Stimulated activated naive CD4-positive, alpha-beta T cell treated with Interleukin-2 at 50 U/mL for 16 hours (primary cell): ENCODE measurements around the gene PSMB7.
"Not testable (repeated sequence)": the region's sequence is repeated elsewhere in the genome, so short reads cannot be mapped to it uniquely, and the experiment has no call there.

Experiments
- DNase-seq: peaks from one replicate; lab custom pipeline; 2025; lab: John Stamatoyannopoulos, UW

The PSMB7 gene

DNA sequence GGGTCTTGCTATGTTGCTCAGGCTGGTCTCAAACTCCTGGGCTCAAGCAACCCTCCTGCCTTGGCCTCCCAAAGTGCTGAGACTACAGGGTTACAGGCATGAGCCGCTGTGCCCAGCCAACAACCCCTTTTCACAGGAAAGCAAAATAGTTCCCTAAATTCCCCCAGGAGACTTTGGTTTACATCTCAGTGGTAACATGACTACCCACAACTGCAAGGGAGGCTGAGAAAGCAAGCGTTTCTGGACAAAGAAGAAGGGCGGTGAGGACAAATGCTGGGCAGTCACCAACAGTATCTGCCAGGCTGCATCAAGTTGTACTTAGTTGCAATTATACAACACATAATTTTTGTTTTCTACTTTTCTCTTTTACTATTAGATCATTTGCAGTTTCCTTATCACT lies 27.6 kb upstream of the PSMB7 start:
- no peak for DNase-seq

DNA sequence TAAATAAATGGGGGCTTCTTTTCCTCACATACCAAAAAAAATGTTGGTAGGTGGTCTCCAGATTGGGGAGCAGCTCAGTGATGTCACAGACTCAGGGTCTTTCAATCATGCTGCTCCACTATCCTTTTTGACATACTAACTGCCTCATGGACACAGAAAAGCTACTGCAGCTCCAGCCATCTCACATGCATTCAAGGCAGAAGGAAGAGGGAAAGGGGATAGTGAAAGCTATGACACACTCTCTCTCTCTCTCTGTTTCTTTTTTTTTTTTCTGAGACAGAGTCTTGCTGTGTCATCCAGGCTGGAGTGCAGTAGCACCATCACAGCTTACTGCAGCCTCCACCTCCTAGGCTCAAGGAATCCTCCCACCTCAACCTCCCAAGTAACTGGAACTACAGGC lies 27.1 kb upstream of the PSMB7 start:
- DNase-seq = no peak

DNA sequence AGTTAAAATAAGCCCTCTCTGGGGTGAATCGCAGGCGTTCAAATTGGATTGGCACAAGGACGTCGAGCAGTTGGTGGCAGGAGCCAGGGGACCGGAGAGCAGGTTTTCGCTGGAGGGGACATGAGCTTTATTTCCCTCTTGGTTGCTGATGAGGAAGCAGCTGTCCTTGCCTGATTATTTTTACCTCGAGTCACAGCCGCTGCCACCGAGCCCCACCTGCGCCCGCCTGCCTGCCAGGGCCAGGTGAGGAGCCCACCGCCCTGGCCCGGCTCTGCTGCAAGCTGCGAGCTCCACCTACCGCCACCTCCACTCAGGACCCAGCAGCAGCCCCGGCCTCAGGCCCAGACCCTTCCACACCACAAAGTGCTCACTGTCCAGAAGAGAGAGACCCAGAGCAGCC lies 26.0 kb upstream of the PSMB7 start:
- no peak for DNase-seq

DNA sequence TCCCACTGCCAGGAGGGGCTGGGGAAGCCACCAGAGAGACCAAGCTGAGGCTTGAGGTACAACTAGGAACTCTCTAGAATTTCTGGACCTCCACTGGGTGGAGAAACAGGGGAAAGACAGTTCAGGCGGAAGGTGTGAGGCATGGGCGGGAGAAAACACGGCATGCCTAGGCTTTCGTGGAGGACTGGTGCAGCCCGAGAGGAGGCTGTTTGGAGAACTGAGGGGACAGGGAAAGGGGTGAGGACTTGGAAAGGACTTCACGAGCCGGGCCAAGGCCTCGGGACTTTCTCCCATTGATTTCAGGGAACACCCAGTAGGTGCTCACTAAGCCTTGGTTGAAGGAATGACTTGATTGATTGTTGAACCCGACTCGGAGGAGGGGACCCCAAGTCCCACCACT lies 25.5 kb upstream of the PSMB7 start:
- no peak for DNase-seq

DNA sequence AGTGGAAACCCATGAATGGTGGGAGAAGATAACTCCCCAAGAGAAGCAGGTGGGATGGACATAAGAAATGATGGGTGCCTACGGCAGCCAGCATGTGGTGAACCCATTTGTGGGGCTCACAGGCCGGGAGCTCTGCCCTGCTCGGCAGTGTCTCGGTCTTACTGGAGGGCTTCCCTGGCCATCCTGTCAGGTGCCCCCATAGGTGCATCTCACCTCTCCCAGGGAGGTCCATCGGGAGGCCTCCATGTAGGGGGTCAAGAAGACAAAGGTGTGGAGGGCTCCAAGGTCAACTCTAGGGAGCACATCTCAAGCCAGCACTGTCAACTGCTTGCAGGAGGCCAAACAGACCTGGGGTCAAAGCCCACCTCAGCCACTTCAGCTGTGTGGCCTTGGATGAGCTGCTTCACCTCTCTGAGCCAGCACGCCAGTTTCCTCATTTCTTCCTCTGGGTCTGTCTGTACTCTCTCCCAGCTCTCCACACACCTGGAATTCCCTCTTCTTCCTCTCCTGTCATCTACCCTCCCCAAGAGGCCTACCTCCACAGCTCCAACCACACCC lies 24.5 kb upstream of the PSMB7 start:
- DNase-seq = no peak

DNA sequence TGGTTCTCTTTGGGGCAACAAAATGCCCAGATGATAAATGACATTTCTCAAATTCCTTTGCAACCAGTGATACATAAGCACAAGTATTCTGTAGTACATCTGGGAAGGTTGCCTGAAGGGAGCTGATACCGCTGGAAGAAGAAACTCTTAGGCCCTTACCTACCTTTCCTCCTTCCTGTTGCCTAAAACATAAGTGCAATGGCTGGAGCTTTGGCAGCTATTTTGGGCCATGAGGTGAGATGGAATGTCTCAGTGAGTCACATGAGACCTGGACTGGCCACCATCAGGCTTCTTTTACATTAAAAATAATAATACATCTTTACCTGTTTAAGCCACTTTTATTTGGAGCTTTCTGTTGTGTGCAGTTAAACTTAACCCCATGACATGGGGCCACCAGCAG lies 23.8 kb upstream of the PSMB7 start:
- DNase-seq = no peak

DNA sequence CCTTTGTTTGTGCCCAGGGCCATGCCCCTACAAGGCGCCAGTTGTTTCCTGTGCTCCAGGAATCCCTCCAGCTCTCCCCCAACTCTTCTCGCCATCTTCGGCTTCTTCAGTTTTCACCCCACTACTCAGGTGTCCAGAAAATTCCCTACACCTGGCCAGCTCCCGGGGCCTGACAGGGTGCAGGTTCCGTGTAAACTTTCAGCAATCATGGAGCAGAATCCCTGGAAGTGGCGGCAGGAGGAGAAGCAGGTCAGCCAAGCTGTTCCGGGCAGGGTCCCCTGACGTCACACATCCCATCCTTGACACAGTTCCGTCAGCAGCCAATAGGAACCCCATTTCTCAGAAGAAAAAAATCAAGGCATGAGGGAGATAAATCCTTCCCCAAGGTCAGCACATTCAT lies 22.8 kb upstream of the PSMB7 start:
- no peak for DNase-seq

DNA sequence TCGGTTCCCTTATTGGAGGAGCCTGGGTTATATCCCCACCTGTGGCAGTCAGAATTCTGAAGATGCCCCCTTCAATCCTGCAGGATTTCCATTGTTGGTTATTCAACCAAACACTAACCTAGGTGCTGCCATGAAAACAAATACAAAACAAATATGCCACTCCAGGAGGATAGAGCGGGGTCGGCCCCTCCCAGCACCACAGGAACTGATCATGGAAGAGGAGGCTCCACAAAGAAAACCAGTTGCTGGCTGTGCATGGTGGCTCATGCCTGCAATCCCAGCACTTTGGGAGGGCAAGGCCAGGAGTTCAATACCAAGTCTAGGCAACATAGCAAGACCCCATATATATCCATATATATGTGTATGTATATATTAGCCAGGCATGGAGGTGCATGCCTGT lies 21.8 kb upstream of the PSMB7 start:
- no peak for DNase-seq

DNA sequence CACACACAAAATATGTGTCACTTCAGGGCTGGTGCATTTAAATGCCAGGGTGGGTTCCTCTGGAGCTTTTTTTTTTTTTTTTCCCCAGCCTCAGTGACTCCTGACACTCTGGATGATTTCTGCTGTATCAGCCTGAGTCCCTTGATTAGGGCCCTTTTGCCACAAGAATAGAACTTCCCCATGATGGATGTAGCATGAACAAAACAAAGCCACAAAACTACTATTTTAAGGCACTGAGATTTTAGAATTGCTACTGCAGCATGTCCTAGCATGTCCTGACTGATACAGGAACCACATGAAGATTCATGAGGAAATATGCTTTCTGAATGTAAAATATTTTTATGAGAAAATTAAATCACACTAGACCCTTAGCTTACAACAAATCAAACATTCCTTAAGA lies 21.1 kb upstream of the PSMB7 start:
- no peak for DNase-seq

DNA sequence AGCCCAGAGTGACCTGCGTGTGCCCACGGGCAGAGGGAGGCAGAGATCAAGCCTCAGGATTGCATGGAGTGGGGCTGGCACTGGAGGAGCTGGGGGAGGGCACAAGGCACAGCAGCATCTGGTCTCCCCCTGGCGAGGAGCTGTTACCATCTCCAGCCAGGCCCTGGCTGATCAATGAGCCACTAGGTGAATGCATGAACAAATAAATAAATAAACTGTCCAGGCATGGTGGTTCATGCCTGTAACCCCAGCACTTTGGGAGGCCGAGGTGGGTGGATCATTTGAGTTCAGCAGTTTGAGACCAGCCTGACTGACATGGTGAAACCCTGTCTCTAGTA lies 14.3 kb upstream of the PSMB7 start:
- no peak for DNase-seq

DNA sequence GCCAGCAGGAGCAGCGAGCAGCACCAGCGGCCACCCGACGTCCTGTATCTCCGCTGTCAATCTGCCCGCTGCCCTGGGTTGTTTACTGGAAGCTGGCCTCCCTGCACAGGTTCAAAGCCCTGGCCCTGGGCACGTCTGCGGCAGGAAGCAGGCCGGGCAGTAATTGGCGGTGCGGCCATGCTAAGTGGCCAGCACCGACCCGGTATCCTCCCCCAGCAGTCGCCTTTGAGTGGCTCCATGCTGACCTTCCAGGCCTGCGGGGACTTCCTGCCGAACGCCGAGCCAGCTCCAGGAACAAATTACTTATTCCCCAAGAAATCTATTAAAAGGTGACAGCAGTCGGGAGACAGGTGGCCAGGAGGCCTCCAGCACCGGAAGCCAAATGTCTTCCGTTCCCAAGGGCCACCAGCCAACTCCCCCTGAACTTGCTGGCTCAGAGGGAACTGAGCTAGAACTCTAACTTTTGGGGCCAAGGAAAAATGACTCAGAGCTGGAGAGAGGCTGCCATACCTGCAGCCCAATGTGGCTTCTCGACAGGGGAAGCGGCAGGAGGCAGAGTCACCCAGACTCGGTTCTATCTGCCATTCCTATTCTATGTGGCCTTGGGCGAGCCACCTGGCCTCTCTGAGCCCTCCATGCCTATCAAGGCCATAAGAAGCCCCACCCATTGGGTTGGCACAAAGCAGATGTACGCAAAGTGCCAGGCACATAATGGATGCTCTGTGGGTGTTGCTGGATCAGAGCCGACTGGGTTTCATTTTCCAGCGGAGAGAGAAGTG lies 13.7 kb upstream of the PSMB7 start:
- no peak for DNase-seq

DNA sequence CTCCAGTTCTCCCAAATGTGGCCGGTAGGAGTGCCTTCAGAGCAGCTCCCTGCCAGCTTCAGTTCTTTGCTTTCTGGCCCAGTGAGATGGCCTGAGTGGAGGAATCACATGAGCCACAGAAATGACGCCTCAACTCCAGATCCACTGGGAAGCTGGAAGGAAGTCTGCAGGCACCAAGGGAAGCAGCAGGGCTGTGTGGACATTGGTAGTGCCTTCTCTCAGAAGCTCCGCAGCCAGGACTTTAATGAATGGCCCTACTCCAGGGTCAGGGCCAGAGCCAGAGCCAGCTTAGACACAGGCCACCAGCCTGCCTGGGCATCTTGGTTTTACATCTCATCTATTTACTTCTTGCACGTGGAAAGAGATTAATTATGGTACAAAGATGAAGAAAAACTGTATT lies 12.0 kb upstream of the PSMB7 start:
- no peak for DNase-seq

DNA sequence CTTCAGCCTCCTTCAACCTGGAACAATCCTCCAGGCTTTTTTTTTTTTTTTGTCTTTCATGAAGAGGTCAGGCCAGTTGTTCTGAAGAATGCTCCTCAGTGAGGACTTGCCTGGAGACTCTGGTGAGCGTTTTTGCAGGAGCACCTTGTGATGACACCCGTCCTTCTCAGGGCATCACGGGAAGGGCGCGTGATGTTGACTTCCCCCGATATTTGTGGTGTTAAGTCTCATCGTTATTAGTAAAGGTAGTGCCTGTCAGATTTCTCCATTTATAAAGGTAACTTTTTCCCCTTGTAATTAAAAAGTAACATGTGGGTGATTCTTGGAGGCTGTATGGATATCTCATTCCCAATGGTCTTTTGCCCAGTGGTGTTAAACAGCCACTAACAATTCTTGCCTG lies 11.1 kb upstream of the PSMB7 start:
- no peak for DNase-seq

DNA sequence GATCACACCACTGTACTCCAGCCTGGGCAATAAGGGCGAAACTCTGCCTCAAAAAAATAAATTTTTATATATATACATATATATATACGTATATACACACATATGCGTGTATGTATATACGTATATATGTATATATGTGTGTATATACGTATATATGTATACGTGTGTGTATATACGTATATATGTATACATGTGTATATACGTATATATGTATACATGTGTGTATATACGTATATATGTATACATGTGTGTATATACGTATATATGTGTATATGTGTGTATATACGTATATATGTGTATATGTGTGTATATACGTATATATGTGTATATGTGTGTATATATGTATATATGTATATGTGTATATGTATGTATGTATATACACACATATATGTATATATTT lies 10.5 kb upstream of the PSMB7 start:
- DNase-seq = not testable (repeated sequence)

DNA sequence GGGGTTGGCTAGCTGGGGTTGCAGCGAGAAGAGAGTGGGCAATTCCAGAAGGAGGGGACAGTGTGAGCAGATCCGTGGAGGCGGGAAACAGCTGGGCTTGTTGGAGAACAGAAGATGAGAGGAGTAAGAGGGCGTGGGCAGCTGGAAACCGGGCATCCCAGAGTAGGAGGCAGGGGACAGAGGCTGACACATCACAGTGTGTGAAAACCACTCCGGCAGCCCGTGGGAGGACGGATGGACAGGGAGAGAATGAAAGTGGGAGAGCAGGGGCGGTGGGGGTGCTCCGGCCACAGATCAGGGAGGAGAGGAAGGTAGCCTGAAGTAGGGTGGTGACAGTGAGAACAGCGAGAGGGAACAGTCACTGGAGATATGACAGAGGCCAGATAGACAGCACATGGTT lies 8.3 kb upstream of the PSMB7 start:
- no peak for DNase-seq

DNA sequence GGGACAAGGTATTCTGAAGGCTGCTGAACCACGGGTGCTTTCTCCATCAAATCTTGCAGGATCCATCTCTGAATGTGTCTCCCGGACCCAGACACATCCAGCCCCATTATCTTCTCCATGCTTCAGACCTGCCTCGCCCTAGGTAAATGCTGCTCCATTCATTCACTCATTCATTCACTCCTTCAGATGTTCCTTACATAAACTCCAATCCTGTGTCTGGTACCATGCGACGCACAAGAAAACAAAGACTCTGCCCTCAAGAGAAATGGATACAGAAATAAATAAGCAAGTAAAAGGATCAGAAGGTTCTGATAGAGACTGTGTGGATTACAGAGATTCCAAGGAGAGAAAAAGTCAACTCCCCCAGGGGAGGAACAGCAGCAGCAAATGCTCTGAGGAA lies 7.9 kb upstream of the PSMB7 start:
- DNase-seq = no peak

DNA sequence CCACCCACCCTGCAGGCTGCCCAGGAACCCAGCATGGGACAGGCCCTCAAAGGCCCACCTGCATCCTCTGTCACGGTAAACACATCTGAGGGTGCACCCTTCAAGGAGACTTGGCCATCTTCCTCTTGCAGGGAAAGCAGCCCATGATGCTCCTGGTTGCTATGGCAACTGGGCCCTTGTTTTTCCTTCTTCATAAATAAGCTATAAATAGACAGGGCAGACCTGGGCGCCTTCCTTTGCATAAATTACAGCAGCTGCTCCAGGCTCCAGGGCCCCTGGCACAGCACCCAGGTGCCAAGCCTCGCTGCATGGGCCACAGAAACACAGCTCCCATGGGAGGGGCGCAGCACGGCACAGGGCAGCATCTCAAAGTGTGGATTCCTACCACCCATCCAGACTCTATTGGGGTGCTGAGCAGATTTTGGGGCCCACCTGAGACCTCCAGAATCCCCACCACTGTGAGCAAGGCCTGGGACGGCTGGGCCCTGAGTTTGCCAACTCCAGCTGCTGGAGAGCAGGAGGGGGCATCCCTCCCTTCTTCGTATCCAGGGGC lies 5.8 kb upstream of the PSMB7 start:
- DNase-seq = no peak

DNA sequence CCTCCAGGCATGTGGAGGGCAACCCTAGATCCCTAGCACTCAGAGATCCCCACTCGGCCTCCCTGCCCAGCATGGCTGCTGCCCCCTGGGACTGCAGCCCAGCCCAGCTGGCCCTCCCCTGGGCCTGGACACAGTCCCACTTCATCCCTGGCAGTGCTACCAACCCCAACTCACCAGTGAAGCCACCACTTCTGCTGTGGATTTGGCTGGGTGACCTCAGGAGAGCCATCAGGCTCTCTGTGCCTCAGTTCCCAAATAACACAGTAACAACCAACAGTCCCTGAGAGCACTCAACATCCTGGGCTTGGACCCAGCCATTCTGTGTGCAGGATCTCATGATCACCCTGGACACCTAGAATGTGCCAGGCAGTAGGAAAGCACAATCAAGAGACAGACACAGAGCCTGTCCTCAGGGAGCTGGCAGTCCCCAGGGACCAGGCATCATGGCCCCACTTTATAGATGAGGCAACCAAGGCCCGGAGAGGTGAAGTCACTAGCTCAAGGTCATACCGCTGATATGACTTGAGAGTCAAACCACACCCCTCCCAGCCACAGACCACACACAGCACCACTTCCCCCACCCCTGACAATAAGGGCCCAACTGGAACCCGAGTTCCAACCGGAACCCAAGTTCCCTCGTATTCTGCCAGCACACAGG lies 4.7 kb upstream of the PSMB7 start:
- DNase-seq = no peak

DNA sequence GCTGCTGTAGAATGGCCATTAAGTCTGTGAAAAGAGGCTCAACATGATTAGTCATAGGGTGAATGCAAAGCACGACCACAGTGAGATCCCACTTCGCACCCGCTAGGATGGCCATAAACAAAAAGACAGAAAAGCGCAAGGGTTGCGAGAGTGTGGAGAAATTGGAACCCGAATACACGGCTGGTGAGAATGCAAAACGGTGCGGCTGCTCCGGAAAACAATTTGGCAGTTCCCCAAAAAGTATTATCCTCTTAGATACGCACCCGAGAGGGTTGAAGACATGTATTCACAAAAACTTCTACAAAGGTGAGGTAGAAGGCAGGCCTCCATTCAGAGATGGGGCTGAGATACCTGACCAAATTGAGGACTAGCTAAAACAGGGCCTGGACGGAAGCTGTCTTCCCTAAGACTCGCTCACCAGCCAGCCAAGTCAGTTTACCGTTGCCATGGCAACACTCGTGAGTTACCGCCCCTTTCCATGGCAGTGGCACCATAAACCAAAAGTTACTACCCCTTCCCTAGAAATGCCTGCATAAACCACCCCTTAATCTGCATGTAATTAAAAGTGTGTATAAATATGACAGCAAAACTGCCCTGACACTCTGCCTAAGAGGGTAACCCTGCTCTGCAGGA lies 726 bp upstream of the PSMB7 start:
- DNase-seq = no peak

DNA sequence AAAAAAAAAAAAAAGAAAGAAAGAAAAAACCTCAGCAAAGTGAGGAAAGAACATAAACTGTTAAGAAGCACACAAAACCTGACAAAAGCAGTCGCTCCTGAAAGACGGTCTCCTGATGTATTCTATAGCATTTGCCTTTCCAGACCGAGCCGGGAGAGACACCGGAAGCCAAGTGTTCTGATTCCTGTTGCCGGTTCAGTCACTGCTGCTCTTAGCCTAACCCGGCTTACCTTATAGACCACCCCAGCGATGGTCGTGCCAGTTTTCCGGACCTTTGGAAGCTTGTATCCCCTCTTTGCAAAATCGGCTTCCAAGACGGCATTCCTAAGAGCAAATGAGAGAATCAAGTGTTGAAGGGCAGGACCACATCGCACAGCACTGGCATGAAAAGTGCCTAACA lies 630 bp downstream of the PSMB7 start:
- no peak for DNase-seq

DNA sequence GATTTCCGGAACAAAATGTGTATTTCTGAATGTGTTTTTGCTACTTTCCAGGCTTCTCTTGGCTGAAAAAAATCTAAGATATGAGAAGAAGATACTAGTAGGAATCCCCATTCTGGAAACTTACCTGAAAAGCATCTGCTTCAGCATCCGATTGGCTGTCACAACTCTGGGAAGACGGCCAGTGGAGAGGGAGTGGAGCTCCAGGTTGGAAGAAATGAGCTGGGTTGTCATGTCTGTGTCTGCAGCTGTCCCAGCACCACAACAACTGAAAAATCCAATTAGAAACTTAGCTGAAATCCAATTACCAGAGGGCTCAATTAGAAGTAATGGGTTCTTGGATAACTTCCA lies 3.0 kb downstream of the PSMB7 start:
- no peak for DNase-seq

DNA sequence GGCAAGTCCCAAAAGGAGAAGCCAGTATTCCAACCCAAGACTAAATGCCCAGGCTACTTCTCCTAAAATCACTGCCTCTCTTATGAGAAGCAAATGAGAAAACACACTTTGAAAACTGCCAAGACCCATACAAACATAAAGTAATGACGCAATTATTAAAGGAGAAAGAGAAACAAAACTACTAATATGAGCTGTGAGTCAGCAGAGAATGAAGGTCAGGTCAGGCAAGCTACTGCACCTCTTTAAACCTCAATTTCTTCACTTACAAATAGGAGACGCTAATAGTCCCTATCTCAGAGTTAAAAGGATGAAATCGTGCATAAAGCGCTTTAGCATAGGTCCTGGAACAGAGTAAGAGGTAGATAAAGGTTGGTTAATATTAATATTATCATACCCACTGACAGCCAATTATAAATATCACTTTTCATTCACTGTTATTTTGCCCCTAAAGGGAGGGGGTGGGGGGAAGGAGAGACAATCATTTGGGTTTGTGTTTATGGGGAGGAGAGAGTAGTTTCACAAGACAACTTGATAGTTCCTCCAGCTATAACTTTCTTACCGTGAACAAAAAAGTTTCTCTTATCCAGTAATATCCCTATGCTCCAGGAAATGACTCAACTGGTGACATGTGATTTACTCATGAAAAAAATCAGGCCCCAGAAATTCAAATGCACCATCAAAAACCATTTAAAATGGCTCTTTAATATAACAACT lies 3.6 kb downstream of the PSMB7 start:
- DNase-seq = no peak
